Thoracic aorta (tissue), 2 donors: ENCODE measurements around the gene ADAMTS17. TPM values are rescaled to one million over a fixed set of nuclear protein-coding genes. Genes with fewer than 3 reads are reported as not detected.

Experiments used
- ATAC-seq: fragments of 150-250 bp; one replicate; pipeline ENCODE4 v1.8.0; 2017; ENCODE audit warnings: low read depth; ENCODE audit not compliant: insufficient number of reproducible peaks, low FRiP score
- DNase-seq: peaks from one replicate; pipeline ENCODE4 v3.0.0-alpha.2; 2020; ENCODE audit warnings: low spot score
- H3K27ac ChIP-seq, 2 donors: fragments of 200-600 bp; sonication (generic); 1 replicate in 1 of 2; 2 replicates in 1 of 2; pipeline ENCODE4 v1.5.1; 2016; ENCODE audit warnings: mild to moderate bottlenecking in 2 of 2, moderate library complexity in 2 of 2
- H3K27me3 ChIP-seq: fragments of 200-600 bp; sonication (generic); replicated peaks from 2 replicates; pipeline ENCODE4 v1.6.0; 2016; ENCODE audit warnings: mild to moderate bottlenecking; ENCODE audit not compliant: insufficient read depth
- H3K36me3 ChIP-seq: fragments of 200-600 bp; sonication (generic); one replicate; pipeline ENCODE4 v1.5.1; 2016
- H3K4me1 ChIP-seq, 2 donors: fragments of 200-600 bp; sonication (generic); 1 replicate in 1 of 2; 2 replicates in 1 of 2; pipeline versions ENCODE4 v1.5.1 to v1.6.0; 2016; ENCODE audit warnings: low read depth in 2 of 2, mild to moderate bottlenecking in 1 of 2; ENCODE audit not compliant: control insufficient read depth in 1 of 2
- H3K4me3 ChIP-seq: fragments of 200-600 bp; sonication (generic); 2 replicates; pipeline ENCODE4 v1.5.1; 2016; ENCODE audit warnings: mild to moderate bottlenecking
- H3K9me3 ChIP-seq: fragments of 200-600 bp; sonication (generic); 2 replicates; pipeline ENCODE4 v1.5.1; 2016
- total RNA-seq, 2 donors: library from RNA; depleted of rRNA; stranded (reverse); fragments of >200 nt; gene quantifications; one replicate each; pipeline versions ENCODE4 v1.1.0 to v1.2.3, GENCODE V29; 2016
- TF ChIP-seq, protein P1 (sequence below): fragments of 200-600 bp; sonication (generic); IDR thresholded peaks from one replicate; pipeline ENCODE4 v1.5.1; 2019; ENCODE audit warnings: antibody characterized with exemption

The ADAMTS17 gene
- total RNA-seq, 2 donors from 2014 or later: 2.8 to 8.1 TPM

DNA sequence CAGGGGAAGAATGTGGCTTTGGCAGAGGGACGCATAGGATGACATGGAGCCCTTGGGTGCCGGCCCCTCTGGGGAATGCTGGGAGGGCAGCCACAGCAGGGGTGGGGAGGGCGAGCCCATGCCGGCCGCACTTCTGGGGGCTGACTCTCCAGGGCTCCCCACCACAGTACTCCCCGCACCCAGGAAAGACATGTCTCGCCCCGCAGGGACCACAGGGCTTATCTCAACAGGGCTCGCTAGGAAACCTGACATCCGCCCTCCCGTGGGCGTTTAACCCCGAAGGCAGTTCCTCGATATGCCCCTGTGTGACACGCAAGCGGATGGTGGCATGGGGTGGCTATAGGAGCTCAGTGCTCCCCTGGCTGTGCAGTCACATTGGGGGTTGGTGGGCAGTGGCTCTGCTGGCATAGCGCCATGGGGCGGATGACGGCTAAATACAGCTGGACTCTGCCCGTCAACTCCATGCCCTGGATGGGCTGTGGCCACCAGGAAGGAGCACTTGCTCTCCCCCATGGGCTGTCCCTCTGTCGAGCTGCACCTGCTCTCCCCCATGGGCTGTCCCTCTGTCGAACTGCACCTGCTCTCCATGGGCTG, 141.4 kb downstream of the ADAMTS17 start:
- ATAC-seq: no peak
- TF ChIP-seq, protein P1, sequence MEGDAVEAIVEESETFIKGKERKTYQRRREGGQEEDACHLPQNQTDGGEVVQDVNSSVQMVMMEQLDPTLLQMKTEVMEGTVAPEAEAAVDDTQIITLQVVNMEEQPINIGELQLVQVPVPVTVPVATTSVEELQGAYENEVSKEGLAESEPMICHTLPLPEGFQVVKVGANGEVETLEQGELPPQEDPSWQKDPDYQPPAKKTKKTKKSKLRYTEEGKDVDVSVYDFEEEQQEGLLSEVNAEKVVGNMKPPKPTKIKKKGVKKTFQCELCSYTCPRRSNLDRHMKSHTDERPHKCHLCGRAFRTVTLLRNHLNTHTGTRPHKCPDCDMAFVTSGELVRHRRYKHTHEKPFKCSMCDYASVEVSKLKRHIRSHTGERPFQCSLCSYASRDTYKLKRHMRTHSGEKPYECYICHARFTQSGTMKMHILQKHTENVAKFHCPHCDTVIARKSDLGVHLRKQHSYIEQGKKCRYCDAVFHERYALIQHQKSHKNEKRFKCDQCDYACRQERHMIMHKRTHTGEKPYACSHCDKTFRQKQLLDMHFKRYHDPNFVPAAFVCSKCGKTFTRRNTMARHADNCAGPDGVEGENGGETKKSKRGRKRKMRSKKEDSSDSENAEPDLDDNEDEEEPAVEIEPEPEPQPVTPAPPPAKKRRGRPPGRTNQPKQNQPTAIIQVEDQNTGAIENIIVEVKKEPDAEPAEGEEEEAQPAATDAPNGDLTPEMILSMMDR: no peak
- H3K4me3 ChIP-seq: no peak overlapping the region
- no peaks in the 10 kb centered on the region for H3K27me3 ChIP-seq
- no peak for DNase-seq
- H3K27ac ChIP-seq: no peak overlapping the region
- no peaks in the 10 kb centered on the region for H3K4me1 ChIP-seq
- H3K36me3 ChIP-seq: no peaks in the 10 kb centered on the region
- H3K9me3 ChIP-seq: no peaks in the 10 kb centered on the region

DNA sequence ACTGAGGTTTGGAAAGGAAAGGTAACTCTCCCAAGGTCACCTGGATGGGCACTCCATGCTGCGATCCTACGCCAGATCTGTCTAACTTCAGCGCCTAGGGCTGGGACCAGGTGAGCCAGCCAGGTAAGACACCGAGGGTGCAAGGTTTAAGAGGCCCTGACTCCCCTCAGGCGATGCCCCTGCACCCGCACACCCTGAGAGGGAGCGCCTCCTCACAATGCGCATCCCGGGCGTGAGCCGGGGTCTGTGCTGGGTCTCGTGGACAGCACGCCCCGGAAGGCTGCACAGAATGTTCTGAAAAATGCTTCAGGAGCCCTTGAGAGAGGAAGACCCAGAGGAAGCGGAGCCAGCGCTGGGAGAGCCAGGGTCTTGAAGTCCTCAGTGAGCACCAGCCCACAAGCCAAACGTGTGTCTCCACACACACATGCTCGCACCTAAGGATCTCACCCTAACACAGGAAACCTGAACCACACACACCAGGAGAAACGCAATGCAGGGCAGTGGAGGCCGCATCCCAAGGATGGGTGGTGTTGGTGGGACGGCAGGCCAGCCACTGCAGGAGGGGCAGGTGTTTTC, 142.0 kb downstream of the ADAMTS17 start:
- TF ChIP-seq, protein P1: no peak
- no peaks in the 10 kb centered on the region for H3K27me3 ChIP-seq
- no peak for ATAC-seq
- H3K4me1 ChIP-seq: no peaks in the 10 kb centered on the region
- H3K36me3 ChIP-seq: no peaks in the 10 kb centered on the region
- no peak overlapping the region for H3K4me3 ChIP-seq
- no peak for DNase-seq
- H3K9me3 ChIP-seq: no peaks in the 10 kb centered on the region
- no peak overlapping the region for H3K27ac ChIP-seq

DNA sequence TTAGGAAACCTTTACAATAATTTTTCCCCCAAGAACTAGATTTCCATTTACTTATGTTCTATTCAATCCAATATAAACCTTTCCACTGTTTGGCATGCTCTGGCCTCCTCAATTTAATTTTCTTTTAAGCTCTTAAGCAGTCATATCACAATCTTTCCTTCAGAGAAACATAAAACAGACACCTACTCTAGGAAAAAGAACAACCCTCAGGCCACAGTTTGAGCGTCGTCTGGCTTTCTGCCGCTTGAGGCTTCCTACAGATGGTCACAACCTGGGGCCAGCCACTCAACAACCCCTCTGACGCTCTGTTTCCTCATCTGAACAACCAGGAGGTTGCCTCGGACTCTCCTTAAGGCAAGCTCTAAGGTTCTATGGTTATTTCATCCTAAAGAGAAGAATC, 143.3 kb downstream of the ADAMTS17 start:
- Histone ChIP-seq H3K4me3 (no peak overlapping the region), H3K27me3 (no peaks in the 10 kb centered on the region), H3K27ac (no peak overlapping the region), H3K9me3 (no peaks in the 10 kb centered on the region), H3K4me1 (no peaks in the 10 kb centered on the region), H3K36me3 (no peaks in the 10 kb centered on the region)
- DNase-seq: no peak
- no peak for ATAC-seq
- TF ChIP-seq, protein P1: no peak

DNA sequence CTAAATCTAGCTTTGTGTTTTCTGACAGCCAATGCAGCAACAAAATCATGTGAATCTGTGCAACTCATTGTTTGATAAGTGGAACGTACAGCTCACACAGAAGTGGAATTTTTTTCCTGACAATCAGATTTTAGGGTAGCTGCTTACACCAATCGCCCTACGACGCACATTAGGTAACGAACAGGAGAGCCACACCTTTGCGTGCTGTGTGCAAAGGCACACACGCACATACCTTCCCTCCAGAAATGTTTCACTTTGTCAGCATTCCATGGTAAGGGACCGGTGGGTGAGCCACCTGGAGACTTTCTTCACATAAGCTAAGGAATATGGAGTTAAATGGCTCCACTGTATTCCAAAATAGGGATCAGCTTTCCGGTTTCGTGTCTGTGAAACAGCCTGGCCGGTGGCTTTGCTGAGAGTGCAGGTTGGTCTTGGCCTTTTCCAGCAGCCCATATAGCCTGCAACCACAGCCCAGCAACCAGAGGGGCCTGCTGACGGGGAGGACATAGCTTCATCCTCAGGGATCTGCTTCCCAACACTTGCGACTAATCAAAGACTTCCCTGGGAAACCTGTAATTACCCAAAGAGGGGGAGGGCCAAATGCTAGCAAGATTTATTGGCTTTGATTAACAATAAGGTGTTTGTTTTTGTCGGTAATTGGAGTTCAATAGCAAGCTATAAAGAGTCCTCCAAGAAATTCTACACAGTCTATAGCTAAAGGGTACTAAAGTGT, 145.3 kb downstream of the ADAMTS17 start:
- Histone ChIP-seq H3K4me1 (no peaks in the 10 kb centered on the region), H3K27me3 (no peaks in the 10 kb centered on the region), H3K36me3 (no peaks in the 10 kb centered on the region), H3K27ac (no peak overlapping the region), H3K9me3 (no peaks in the 10 kb centered on the region), H3K4me3 (no peak overlapping the region)
- DNase-seq (no peak), ATAC-seq (no peak)
- TF ChIP-seq, protein P1: no peak

DNA sequence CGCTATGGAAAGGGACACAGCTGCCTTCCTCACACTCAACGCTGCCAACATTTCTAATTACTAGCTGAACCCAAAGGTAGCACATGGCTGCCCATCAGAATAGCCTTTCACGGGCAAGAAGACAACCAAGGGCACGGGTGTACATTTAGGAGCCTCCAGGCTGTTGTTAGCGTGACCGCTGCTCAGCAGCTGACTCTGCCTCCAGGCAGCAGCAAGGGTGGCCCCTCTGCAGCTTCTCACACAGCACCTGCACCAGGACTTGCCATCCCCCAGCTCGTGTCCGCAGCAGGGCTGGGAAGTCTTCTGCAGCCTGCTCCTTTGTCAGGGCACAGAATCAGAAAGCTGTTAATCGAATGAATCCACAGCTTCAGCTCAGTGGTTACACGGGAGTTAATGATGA, 146.8 kb downstream of the ADAMTS17 start:
- no peaks in the 10 kb centered on the region for H3K4me1 ChIP-seq
- no peak overlapping the region for H3K4me3 ChIP-seq
- H3K9me3 ChIP-seq: no peaks in the 10 kb centered on the region
- DNase-seq: no peak
- no peaks in the 10 kb centered on the region for H3K36me3 ChIP-seq
- no peak for ATAC-seq
- TF ChIP-seq, protein P1: no peak
- no peaks in the 10 kb centered on the region for H3K27me3 ChIP-seq
- H3K27ac ChIP-seq: no peak overlapping the region
